K562 (cell line): ENCODE data around the gene BORCS8. TPM values are rescaled to one million over a fixed set of nuclear protein-coding genes. Genes with fewer than 3 reads are reported as not detected.

ENCODE experiments used
- CBX1 ChIP-seq: sonication (generic); IDR thresholded peaks from 2 replicates; pipeline ENCODE4 v1.6.1; 2016; ENCODE audit warnings: antibody characterized with exemption, low read depth, mild to moderate bottlenecking
- TOE1 ChIP-seq, 2 experiments: fragments of 450-650 bp in 1 of 2; sonication (generic) in 1 of 2; formaldehyde crosslinking in 1 of 2; IDR thresholded peaks; 2 replicates each; pipeline versions ENCODE4 v1.7.1 to v1.8.0; 2016 to 2022; ENCODE audit warnings: borderline replicate concordance in 2 of 2, mild to moderate bottlenecking in 2 of 2, antibody characterized with exemption in 1 of 2, inconsistent platforms in 1 of 2, low read depth in 1 of 2, missing genetic modification reagents in 1 of 2, moderate library complexity in 1 of 2
- TRIM28 ChIP-seq: fragments of 450-650 bp; IDR thresholded peaks from 2 replicates; pipeline ENCODE4 v1.6.1; 2017
- polyA plus RNA-seq, 8 experiments: library from polyadenylated mRNA; depleted of rRNA in 4 of 8; stranded (reverse) in 5 of 8; unstranded in 3 of 8; fragments of >200 nt; fragmentation: Nextera tagmentation in 2 of 8; fragmentation: Illumina TruSeq in 1 of 8; extraction: Ambion mirVana in 2 of 8; extraction: Trizol in 1 of 8; gene quantifications; 2 replicates each; pipeline versions ENCODE4 v1.2.1 to v1.2.3, GENCODE V29; 2011 to 2014; ENCODE audit warnings: inconsistent platforms in 1 of 8, missing spikeins in 1 of 8
- total RNA-seq, 7 experiments: library from RNA; depleted of rRNA in 6 of 7; stranded (reverse); fragments of >200 nt in 6 of 7; fragmentation: Illumina TruSeq in 2 of 7; extraction: Trizol in 2 of 7; gene quantifications; 2 replicates each; pipeline versions ENCODE4 v1.2.1 to v1.2.3, GENCODE V29; 2011 to 2021; ENCODE audit warnings: low replicate concordance in 1 of 7
- TF ChIP-seq, protein P1 (sequence below), 2 experiments: fragments of 450-650 bp; formaldehyde crosslinking in 1 of 2; IDR thresholded peaks; 2 replicates each; pipeline versions ENCODE4 v1.4.0 to v1.6.1; 2014 to 2020; ENCODE audit warnings: mild to moderate bottlenecking in 2 of 2, borderline replicate concordance in 1 of 2, low read depth in 1 of 2
- TF ChIP-seq, protein P2 (sequence below): sonication (generic); formaldehyde crosslinking; IDR thresholded peaks from 2 replicates; pipeline ENCODE4 v1.8.1; 2023; ENCODE audit warnings: mild to moderate bottlenecking, missing genetic modification reagents
- TF ChIP-seq, protein P3 (sequence below), 3 experiments: IDR thresholded peaks in 2 of 3; conservative IDR thresholded peaks in 1 of 3; 2 replicates each; pipeline ENCODE4 v1.5.1; 2011 to 2012; ENCODE audit warnings: low read length in 3 of 3, mild to moderate bottlenecking in 3 of 3, control low read depth in 2 of 3, improper control_type of control experiment in 1 of 3, inconsistent platforms in 1 of 3, low read depth in 1 of 3, mixed read lengths in 1 of 3, moderate library complexity in 1 of 3; ENCODE audit not compliant: insufficient read depth in 2 of 3
- TF ChIP-seq, protein P4 (sequence below): sonication (generic); formaldehyde crosslinking; IDR thresholded peaks from 2 replicates; pipeline ENCODE4 v1.8.0; 2022; ENCODE audit warnings: missing genetic modification reagents, mild to moderate bottlenecking, moderate library complexity, borderline replicate concordance
- TF ChIP-seq, protein P5 (sequence below): sonication (generic); formaldehyde crosslinking; IDR thresholded peaks from 2 replicates; pipeline ENCODE4 v1.8.0; 2022; ENCODE audit warnings: mild to moderate bottlenecking, missing genetic modification reagents, borderline replicate concordance

BORCS8 gene
- total and polyA plus RNA-seq, 9 of the 15 experiments (the other 6 are each of a cell fraction or from before 2014, with no cell fraction given) = 4.6 to 33.6 (median 16.3) TPM

DNA sequence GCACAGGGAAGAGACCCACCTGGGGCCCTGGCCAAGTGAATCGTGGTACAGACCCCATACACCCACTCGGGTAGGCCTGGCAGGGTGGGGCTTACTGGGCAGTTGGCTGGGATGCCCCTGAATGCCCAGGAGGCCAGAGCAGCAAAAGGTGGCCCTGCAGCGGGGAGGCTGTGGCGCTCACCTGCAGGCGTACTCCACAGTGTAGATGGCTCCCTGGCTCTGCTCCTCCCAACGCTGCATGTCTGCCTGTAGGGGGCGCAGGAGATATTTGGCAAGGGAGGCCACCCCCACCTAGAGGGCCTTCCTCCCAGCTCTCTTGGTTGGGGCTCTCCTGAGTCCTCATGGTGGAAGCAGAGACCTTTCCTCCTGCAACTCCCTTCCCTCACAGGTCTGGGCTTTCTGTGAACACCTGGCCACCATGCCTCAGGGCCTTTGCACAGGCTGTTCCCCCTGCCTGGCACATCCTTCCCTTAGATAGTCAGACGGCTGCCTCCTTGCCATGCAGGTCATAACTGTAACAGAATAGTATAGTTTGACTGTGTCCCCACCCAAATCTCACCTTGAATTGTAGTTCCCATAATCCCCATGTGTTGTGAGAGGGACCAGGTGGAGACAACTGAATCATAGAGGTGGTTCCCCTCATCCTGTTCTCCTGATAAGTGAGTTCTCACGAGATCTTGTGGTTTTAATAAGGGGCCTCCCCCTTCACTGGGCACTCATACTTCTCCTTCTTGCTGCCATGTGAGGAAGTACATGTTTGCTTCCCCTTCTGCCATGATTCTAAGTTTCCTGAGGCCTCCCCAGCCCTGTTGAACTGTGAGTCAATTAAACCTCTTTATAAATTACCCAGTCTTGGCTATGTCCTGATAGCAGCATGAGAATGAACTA is 5.9 kb downstream of the BORCS8 start (continued):
- TF ChIP-seq, protein P1, sequence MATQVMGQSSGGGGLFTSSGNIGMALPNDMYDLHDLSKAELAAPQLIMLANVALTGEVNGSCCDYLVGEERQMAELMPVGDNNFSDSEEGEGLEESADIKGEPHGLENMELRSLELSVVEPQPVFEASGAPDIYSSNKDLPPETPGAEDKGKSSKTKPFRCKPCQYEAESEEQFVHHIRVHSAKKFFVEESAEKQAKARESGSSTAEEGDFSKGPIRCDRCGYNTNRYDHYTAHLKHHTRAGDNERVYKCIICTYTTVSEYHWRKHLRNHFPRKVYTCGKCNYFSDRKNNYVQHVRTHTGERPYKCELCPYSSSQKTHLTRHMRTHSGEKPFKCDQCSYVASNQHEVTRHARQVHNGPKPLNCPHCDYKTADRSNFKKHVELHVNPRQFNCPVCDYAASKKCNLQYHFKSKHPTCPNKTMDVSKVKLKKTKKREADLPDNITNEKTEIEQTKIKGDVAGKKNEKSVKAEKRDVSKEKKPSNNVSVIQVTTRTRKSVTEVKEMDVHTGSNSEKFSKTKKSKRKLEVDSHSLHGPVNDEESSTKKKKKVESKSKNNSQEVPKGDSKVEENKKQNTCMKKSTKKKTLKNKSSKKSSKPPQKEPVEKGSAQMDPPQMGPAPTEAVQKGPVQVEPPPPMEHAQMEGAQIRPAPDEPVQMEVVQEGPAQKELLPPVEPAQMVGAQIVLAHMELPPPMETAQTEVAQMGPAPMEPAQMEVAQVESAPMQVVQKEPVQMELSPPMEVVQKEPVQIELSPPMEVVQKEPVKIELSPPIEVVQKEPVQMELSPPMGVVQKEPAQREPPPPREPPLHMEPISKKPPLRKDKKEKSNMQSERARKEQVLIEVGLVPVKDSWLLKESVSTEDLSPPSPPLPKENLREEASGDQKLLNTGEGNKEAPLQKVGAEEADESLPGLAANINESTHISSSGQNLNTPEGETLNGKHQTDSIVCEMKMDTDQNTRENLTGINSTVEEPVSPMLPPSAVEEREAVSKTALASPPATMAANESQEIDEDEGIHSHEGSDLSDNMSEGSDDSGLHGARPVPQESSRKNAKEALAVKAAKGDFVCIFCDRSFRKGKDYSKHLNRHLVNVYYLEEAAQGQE (IDR thresholded peaks at IDR 0.05; ENCODE audit: borderline replicate concordance) = peak; percentile 49; the same call in 1 of the 2 replicates
- TF ChIP-seq, protein P1 (CRISPR knock-in tag; IDR thresholded peaks at IDR 0.05; ENCODE audit: low read depth) = no peak
- TF ChIP-seq, protein P2, sequence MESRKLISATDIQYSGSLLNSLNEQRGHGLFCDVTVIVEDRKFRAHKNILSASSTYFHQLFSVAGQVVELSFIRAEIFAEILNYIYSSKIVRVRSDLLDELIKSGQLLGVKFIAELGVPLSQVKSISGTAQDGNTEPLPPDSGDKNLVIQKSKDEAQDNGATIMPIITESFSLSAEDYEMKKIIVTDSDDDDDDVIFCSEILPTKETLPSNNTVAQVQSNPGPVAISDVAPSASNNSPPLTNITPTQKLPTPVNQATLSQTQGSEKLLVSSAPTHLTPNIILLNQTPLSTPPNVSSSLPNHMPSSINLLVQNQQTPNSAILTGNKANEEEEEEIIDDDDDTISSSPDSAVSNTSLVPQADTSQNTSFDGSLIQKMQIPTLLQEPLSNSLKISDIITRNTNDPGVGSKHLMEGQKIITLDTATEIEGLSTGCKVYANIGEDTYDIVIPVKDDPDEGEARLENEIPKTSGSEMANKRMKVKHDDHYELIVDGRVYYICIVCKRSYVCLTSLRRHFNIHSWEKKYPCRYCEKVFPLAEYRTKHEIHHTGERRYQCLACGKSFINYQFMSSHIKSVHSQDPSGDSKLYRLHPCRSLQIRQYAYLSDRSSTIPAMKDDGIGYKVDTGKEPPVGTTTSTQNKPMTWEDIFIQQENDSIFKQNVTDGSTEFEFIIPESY (CRISPR knock-in tag) = peak; percentile 90
- TF ChIP-seq, protein P3, sequence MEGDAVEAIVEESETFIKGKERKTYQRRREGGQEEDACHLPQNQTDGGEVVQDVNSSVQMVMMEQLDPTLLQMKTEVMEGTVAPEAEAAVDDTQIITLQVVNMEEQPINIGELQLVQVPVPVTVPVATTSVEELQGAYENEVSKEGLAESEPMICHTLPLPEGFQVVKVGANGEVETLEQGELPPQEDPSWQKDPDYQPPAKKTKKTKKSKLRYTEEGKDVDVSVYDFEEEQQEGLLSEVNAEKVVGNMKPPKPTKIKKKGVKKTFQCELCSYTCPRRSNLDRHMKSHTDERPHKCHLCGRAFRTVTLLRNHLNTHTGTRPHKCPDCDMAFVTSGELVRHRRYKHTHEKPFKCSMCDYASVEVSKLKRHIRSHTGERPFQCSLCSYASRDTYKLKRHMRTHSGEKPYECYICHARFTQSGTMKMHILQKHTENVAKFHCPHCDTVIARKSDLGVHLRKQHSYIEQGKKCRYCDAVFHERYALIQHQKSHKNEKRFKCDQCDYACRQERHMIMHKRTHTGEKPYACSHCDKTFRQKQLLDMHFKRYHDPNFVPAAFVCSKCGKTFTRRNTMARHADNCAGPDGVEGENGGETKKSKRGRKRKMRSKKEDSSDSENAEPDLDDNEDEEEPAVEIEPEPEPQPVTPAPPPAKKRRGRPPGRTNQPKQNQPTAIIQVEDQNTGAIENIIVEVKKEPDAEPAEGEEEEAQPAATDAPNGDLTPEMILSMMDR (IDR thresholded peaks at IDR 0.05 in 2 of 3, conservative IDR thresholded peaks at IDR 0.05 in 1 of 3; ENCODE audit: insufficient read depth in 2 of 3, low read depth in 1 of 3, low read length in 3 of 3) = peak; percentile 84 to 94 (median 88)
- TF ChIP-seq, protein P4, sequence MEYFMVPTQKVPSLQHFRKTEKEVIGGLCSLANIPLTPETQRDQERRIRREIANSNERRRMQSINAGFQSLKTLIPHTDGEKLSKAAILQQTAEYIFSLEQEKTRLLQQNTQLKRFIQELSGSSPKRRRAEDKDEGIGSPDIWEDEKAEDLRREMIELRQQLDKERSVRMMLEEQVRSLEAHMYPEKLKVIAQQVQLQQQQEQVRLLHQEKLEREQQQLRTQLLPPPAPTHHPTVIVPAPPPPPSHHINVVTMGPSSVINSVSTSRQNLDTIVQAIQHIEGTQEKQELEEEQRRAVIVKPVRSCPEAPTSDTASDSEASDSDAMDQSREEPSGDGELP (CRISPR knock-in tag) = peak; percentile 31; the same call in 1 of the 2 replicates
- TF ChIP-seq TOE1 (IDR thresholded peaks at IDR 0.05; ENCODE audit: borderline replicate concordance) = no peak
- no peak for TF ChIP-seq TOE1 (CRISPR knock-in tag; IDR thresholded peaks at IDR 0.05; ENCODE audit: borderline replicate concordance, low read depth)
- TF ChIP-seq TRIM28 = no peak
- TF ChIP-seq, protein P5, sequence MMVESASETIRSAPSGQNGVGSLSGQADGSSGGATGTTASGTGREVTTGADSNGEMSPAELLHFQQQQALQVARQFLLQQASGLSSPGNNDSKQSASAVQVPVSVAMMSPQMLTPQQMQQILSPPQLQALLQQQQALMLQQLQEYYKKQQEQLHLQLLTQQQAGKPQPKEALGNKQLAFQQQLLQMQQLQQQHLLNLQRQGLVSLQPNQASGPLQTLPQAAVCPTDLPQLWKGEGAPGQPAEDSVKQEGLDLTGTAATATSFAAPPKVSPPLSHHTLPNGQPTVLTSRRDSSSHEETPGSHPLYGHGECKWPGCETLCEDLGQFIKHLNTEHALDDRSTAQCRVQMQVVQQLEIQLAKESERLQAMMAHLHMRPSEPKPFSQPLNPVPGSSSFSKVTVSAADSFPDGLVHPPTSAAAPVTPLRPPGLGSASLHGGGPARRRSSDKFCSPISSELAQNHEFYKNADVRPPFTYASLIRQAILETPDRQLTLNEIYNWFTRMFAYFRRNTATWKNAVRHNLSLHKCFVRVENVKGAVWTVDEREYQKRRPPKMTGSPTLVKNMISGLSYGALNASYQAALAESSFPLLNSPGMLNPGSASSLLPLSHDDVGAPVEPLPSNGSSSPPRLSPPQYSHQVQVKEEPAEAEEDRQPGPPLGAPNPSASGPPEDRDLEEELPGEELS (CRISPR knock-in tag) = 0 out of 2 replicates have a peak, but pooled peaks have one; percentile 59
- TF ChIP-seq CBX1 = 0 out of 2 replicates have a peak, but pooled peaks have one; percentile 35
